Anterior cingulate cortex (tissue), 58 donors: ENCODE results near the gene COL1A1.
A peak's percentile ranks its signal among the peaks of the same experiment; 100 is the strongest.

Source experiments
- DNase-seq, 58 donors: peaks; one replicate each; lab custom pipeline; 2025; lab: John Stamatoyannopoulos, UW

The COL1A1 gene

DNA sequence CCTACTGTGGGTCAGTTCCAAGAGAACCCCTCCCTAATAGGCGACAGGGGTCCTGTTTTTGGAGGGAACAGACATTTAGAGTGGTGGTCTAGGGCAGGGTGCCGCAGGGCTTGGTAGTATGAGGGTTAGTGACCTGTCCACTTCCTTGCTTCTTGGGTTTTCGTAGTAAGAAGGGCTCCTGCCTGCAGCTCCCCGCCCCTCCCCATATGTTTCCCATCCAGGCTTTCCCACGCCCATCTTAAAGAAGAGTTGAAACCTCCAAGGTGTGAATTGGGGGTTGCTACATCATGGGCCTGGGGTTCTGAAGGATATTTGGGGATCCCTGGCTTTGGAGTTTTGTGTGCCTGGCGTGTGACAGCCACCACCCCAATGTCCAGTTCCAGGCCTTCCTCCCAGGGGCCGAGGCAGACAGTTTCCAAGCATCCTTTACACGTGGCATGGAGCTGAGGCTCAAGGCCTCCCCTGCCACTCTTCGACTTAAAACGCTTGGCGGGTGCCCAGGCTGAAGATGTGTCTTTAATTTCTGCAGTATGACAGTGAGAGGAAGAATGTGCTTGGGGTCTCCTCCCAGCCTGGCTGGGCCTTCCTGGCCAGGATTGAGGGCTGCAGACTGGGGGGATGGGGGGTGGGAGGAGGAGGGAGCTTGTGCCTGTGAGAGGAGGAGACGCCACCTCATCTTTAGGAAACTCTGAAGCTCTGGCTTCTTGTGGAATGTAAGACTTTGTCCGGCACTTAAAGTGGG, 2.3 kb upstream of the COL1A1 start:
- no peak for DNase-seq

DNA sequence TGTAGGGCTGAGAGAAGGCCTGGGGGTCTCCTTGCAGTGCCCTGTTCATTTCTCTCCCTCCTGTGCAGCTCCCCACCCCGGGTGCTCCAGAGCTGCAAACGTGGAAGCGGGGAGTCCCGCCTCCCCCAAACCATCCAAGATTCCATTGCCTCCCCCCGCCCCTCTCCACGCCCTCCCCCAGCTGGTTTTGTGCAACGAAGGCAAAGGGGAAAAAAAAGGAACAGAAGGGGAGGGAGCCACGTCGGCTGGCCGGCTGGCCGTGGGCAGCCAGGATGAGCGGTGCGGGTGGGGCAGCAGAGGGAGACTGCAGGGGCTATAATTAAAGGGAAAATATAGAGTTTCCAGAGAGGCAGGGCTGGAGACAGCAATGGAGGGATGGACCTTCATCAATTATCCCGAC, 1.7 kb upstream of the COL1A1 start:
- no peak for DNase-seq

DNA sequence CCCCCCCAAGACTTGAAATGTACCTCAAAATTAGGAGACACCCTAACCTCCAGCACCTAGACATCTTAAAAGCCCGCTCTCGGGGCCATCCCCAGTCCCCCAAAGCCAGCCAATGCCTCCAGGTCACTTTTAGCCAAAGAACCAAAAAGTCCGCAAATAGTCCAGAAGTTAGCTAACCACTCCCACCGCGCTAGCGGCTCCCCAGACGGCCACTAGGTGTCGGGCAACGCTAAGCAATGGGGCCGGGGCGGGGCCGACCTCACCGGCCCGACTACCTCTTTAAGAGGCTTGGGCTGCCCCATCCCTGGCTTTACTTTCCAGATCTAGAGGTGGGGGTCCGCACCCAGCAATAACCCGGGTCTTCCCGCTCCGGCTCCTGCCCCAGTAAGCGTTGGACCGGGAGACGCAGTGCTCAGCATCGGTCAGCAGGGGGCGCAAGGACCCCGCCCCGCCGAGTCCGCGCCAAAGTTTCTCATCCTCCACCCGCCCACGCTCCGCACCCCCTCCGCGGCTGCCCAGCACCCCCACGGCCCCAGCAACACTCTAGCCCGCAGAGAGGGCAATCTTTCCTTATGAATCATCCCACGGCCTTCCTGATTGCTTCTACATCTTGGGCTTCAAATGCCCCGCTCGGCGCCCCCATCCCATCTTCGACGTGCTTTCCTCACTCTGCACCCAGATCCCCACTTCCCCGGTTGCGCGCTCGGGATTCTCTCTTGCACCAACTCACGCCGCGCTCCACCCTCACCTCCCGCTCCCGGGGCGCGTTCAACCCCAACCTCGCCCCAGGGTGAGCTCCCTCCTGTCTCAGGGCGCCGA, 765 bp downstream of the COL1A1 start:
- peak in 53 of 58 donors; percentile 9 to 79 (median 50) for DNase-seq

DNA sequence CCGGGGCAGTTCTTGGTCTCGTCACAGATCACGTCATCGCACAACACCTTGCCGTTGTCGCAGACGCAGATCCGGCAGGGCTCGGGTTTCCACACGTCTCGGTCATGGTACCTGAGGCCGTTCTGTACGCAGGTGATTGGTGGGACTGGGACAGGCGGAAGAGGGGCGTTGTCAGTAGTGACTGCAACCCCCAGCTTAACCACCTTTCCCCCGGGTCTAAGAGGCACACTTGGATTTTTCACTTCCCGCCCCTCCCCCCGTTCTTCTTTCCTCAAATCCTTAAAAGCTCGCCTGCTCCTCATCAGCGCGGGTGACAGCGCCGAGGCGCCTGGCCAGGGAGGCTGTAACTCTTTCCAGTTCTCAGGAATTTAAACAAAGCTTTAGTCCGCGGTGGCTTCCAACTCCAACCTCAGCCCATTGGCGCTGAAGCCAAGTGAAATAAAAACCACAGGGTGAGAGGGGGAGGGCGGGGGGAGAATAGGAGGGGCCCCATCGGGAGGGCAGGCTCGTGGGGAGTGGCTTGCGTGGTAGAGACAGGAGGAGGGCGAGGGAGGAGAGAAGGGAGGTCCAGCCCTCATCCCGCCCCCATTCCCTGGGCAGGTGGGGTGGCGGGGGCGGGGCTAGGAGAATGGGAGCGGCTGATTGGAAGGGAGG, 1.5 kb downstream of the COL1A1 start:
- DNase-seq, result peak in 30 of 58 donors; percentile 15 to 71 (median 44)

DNA sequence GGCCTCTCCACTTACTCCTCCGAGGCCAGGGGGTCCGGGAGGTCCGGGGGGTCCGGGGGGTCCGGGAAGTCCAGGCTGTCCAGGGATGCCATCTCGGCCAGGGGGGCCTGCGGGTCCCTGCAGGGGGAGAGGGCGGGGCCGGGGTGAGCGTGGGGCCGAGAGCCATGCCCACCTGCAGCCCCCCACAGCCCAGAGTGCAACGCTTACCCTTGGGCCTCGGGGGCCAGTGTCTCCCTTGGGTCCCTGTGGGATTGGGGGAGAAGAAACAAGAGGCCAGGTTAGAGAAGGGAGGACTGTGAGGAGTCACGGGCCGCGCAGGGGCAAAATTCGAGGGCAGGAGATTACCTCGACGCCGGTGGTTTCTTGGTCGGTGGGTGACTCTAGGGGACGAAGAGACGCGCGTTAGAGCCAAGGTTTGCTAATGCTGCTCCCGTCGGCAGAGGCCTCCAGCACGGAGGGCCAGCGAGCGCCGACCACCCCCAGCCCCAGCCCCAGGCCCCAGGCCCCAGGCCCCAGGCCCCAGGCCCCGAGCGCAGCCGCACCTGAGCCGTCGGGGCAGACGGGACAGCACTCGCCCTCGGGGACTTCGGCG, 2.1 kb downstream of the COL1A1 start:
- DNase-seq, result no peak

DNA sequence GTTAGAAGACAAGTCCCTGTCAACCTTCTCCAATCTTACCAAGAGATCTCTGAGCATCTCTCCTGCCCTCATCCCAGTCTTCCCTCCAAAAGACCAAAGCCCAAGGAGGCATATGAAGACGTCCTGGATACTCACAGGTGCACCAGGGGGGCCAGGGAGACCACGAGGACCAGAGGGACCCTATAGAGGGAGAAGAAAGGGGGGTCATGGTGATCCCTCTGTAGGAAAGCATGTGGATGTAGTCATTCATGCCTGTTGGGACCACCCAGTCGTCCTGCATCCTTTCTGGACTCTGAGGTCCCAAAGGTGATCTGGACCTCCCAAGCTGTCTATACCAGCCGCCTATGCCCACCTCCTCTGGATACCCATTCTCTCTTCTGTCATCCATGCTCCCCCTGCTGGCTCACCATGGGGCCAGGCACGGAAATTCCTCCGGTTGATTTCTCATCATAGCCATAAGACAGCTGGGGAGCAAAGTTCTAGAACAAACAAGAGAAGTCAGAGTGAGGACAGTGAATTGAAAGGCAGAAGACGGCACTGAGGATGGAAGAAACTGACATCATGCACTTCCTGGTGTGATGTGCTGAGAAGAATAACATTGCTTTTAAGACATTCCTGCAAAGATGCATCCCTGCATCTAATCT, 3.3 kb downstream of the COL1A1 start:
- peak in 39 of 58 donors; percentile 6 to 62 (median 24) for DNase-seq

DNA sequence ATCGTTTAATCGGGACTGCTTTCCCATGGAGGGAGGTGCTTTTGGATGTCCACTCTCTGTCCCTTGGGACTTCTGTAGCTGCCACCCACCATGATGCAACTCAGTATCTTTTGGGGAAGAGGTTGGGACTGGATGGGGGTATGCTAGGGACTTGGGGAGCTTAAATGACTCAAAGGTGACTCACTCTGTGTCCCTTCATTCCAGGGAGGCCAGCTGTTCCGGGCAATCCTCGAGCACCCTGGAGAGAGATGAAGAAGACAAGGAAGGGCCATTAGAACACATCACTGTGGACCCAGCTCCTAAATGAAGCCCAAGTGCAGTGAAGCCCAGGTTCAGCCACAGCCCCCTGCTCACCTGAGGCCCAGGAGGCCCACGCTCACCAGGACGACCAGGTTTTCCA, 4.6 kb downstream of the COL1A1 start:
- no peak for DNase-seq

DNA sequence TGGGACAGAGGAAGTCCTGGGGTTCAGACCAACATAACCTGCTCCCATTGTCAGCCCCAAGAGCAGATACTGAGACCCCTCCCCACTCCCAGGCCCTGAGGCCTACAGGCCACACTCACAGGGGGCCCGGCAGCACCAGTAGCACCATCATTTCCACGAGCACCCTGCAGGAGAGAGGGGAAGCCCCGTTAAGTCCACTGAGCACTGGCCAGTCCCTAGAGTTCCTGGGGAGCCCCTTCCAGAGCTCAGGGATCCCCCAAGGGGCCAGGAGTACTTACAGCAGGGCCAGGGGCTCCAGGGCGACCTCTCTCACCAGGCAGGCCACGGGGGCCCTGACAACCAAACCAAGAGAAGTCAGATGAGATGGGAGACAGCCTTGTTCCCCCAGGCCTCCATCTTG, 5.4 kb downstream of the COL1A1 start:
- DNase-seq, result no peak

DNA sequence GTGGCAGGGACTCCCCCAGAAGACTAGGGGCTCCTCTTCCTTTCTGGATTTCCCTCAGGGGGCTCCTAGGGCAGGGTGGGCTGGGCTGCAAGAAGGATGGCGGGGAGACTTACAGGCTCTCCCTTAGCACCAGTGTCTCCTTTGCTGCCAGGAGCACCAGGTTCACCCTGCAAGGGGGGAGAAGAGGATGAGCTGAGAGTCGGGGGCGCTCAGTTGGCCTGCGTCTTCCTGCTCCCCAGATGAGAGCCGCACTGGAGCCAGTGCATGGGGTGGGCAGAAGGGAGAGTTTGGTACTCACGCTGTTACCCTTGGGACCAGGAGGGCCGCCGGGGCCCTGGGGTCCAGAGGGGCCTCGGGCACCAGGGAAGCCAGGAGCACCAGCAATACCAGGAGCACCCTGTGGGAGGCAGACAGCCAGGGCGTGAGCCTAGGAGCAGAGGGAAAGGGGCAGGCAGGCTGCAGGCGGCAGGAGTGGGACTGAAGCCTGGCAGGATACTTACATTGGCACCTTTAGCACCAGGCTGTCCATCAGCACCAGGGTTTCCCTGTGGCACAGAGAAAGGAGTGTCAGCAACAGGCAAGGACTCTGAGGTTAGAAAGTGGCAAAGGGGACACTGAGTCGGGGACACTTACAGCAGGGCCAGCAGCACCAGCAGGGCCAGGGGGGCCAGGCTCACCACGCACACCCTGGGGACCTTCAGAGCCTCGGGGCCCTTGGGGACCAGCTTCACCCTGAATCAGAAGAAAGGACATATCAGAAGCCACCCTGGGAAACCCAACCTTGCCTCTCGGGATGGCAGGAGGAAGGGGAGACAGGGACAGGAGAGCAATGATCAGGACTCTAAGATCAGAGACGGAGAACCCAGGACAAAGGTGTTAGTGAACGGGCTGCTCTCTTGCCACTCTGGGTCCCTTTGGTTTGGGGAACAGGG, 6.2 kb downstream of the COL1A1 start:
- DNase-seq, result no peak

DNA sequence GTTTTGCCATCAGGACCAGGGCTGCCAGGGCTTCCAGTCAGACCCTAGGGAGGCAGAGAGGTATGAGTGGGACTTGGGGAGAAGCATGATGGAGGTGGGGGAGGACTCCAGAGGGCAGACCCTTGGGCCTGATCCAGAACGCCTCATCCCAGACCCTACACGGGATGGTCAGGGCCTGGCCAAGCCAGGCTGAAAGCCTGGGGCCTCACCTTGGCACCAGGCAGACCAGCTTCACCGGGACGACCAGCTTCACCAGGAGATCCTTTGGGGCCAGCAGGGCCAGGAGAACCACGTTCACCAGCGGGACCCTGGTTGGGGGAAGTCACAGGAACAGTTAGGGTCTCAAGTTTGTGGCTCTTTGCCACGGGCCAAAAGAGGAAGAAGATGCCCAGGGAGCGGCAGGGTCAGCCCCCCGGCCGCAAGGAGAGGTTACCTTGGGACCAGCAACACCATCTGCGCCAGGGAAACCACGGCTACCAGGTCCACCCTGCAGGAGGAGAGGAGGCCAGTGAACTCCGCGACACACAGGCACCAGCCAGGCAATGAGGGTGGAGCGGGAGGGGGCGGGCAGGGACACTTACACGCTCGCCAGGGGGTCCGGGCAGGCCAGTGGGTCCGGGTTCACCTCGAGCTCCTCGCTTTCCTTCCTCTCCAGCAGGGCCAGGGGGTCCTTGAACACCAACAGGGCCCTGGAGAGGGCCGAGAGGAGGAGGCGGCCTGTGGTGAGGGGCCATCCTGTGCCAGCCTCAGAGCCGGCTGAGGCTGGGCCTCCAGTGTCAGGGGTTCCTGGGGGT, 7.1 kb downstream of the COL1A1 start:
- DNase-seq, result no peak

DNA sequence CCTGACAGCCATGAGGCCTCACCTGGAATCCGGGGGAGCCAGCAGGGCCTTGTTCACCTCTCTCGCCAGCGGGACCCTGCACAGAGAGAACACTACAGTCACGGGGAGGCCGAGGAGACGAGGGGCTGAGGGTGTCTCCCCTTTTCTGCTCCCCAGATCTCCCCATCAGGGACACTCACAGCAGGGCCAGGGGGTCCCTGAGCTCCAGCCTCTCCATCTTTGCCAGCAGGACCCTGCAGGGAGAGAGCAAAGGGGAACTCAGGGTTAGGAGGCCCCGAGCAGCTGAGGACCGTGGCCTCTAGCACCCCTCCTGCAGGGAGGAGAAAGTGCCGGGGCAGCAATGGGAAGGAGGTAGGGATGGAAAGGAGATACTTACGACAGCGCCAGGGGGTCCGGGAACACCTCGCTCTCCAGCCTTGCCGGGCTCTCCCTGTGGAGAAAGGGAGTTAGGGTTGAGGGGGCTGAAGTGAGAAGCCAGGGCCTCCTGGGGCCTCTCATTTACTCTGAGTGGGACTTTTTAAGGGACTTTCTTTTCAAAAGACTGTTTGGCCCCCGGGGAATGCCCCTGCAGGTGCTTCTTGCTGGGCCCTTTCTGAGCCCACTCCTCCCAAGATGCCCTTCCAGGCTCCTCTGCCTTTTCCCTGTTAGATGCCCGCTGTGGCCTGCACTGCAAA, 8.7 kb downstream of the COL1A1 start:
- no peak for DNase-seq

DNA sequence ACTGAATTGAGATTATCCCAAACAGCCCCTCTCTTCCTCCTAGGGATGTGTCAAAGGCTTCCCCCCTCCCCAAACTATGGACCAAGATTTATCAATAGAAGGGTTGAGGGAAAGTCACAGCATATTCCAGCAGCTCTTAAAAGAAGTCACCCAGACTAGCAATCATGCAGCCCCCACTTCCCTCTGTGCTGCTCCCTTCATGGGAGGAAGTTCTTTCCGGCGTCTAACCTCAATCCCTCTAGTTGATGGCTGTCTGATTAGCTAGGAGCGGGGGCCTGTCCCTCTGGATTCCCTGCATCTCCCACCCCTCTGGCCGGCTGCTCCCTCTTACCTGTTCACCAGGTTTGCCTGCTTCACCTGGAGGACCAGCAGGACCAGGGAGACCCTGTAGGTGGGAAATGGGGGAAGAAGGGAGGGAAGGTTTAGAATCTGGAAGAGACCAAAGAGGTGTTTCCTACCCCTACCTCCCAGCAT, 9.2 kb downstream of the COL1A1 start:
- DNase-seq, result no peak

DNA sequence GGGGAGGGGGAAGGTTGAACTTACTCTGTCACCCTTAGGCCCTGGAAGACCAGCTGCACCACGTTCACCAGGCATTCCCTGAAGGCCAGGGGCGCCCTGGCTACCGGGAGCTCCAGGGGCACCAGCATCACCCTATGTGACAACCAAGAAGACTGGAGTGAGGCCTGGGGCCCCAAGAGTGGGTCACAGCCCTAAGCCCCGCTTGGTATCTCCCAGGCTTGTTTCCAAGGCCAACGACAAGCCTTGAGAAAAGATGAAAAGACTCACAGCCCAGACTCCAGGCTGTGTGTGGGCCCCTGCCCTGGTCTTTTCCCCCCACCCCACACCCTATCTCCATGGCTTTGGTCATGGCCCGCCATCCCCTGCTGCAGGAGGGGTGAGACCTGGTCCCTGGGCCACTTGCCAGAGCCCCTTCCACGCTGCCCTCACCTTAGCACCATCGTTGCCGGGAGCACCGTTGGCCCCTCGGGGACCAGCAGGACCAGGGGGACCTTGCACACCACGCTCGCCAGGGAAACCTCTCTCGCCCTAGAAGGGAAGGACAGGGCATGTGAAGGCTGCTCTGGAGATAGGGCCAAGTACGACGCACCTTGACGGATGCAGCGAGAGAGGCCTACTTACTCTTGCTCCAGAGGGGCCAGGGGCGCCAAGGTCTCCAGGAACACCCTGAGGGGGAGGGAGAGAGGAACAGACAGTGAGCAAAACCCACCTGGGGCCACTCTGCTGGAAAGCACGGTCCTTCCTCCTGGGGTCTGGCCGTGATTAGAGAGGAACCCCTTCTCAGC, 9.9 kb downstream of the COL1A1 start:
- no peak for DNase-seq

DNA sequence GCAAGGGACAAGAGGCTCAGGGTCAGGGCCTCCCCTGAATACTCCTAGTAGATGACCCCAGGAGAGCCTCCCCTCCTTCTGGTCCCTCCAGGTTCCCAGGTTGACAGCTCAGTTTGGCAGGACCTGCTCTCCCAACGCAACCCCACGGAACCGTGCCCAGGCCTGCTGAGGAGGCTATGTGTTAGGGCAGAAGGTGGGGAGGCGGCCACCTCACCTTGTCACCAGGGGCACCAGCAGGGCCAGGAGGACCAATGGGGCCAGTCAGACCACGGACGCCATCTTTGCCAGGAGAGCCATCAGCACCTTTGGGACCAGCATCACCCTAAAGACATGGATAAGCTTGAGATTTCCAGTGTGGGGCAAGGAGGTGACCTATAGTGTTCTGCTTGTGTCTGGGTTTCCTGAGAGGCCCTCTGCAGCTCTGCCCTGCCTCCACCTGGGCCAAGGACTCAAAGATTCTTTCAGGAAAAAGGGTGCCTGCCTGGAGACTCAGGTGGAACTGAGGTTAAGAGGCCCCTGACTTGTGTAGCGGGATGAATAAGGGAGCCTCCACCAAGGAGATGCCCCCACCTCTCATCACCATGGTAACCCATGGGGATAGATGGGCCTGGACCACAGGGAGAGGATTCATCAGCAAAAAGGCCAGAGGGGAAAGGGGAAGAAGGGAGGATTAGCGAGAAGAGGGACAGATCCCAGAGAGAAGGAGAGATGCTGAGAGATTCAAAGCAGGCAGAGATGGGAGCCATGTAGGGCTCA, 10.7 kb downstream of the COL1A1 start:
- DNase-seq, result no peak

DNA sequence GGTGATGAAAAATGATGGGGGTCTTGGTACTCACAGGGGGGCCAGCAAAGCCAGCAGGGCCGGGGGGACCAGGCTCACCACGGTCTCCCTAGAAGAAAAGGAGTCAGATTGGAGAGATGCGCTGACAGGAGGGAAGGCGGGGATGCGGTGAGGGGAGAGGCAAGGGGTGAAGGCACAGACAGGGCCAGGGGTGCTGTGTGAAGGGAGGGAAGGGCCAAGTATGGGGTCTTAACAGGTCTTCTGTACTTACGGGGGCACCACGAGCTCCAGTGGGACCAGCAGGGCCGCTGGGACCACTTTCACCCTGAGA, 11.2 kb downstream of the COL1A1 start:
- DNase-seq, result no peak

DNA sequence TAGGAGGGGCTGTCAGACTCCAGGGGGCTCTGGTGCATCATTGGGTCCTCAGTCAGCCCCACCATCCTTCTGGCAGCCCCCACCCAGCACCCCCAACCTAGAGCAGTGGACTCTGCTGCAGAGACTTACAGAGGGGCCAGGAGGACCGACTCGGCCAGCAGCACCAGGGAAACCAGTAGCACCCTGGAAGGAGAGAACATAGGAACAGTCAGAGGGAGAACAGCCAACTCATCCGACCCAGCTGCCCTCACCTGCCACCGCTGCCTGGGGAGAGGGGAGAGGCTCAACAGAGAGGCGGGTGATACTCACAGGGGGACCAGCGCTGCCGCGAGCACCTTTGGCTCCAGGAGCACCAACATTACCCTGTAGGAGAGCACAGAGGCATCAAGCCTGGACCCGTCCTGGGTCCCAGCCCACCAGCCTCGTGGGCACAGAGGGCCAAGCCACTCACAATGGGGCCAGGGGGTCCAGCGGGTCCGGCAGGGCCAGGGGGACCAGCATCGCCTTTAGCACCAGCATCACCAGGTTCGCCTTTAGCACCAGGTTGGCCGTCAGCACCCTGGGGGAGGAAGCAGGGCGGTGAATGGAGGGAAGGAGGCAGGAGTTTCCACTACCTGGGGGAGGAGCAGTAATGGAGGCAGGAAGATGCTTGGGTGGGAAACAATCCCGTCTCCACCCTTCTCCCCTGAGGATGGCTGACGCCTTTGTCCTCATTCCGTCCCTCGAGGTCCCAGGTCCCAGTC, 11.7 kb downstream of the COL1A1 start:
- DNase-seq, result no peak
